GM12872 (cell line): ENCODE data around the gene MISP.

Experiments
- CTCF ChIP-seq: IDR thresholded peaks from 3 replicates; pipeline ENCODE4 v1.5.1; 2011; ENCODE audit warnings: low read depth, mild to moderate bottlenecking, low read length, moderate library complexity; ENCODE audit not compliant: insufficient read depth

Gene MISP

GRCh38 chr19:739998-740715 is 10.8 kb upstream of the MISP start:
- TF ChIP-seq CTCF = no peak

- TF ChIP-seq CTCF = 0 out of 3 replicates have a peak, but pooled peaks have one; percentile 26
Measured at GRCh38 chr19:741506-742131, 9.3 kb upstream of the MISP start.

DNA sequence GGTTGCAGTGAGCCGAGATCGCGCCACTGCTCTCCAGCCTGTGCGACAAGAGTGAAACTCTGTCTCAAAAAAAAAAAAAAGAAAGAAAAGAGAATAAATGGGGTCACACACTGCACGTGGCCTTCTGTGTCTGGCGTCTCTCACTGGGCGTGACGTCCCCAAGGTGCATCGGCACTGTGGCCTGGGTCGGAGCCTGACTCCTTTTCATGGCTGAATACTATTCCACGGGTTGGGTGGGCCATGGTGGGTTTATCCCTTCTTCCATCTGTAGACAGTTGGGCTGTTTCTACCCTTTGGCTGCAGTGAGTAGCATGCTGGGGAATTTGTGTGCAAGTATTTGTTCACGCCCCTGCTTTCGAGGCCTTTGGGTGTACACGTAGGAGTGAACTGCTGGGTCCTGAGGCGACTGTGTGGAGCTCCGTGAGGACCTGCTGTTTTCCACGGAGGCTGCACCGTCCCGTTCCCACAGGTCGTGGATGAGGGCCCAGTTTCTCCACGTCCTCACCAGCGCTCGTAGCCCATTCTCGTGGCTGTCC is 8.3 kb upstream of the MISP start:
- no peak for TF ChIP-seq CTCF

DNA sequence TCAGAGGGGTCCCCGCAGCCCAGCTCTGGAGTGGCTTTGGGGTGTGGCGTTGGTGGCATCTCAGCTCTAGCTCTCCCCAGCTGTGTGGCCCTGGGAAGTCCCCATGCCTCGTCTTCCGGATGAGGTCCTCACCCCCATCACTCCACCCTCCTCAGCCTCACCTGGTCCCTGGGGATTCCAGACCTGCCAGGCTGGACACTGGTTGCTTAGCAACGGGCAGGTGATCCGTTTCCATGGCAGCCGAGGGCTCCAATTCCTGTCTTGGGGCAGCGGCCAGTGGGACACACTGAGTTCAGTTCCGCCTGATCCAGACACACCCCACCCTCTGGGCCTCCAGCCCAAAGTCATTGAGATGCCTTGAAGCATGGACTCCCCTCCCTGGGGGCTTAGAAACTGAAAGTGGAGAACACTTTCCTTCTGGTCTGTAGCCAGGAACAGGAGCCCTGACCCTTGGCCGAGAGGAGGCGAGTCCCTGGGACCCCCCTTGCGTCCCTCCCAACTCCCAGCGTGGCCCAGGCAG is 7.7 kb upstream of the MISP start:
- TF ChIP-seq CTCF = no peak

GRCh38 chr19:746208-746819 is 4.6 kb upstream of the MISP start:
- no peak for TF ChIP-seq CTCF

- no peak for TF ChIP-seq CTCF
Measured at GRCh38 chr19:746956-747355, 4.0 kb upstream of the MISP start.

DNA sequence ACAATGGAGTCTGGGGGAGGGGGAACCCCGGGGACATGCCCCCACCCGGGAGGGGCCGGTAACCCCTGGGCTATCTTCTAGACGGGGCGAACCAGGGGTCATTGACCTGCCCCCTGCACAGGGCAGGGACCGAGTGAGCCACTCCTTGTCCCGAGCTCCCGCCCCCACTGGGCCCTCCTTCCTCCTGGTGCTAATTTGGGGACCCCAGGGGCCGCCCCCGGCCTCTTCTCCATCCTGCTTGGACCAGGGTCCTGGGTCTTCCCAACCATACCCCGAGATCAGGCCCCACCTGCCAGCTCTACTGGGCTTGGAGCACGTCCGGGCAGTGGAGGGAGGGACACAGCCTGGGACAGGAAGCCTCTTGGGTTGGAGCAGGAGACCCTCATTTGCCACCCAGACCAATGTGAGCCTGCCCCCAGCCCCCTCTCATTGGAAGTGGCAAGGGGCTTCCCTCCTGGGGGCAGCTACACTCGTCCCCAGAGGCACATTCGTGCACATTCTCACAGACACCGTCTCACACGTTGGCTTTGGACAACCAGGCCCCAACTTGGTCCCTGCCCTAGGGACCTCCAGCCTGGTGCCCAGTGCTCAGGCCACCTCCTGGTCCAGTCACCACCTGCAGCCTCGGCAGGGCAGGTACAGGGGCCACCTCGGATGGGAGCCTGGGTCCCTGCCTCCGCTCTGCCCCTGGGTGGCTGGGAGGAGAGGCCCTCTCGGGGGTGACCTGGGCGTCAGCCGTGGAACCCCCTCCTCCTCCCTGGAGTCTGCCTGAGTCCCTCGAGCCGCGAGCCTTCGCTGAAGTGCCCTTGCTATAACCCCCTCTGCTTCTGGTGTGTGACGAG is 3.3 kb upstream of the MISP start:
- no peak for TF ChIP-seq CTCF
